Activated CD4-positive, CD25-positive, alpha-beta regulatory T cell treated with anti-CD3 and anti-CD28 coated beads, Interleukin-2, amount 50 U/mL, for 24 hours (primary cell): ENCODE results near the gene SIGLECL1.

Experiments used
- ATAC-seq, 2 donors: fragments of 150-1000 bp; cut with Tn5 transposase; one replicate each; pipeline ENCODE4 v1.10.0; 2021; ENCODE audit warnings: mild to moderate bottlenecking in 1 of 2, moderate library complexity in 1 of 2

SIGLECL1 gene

GRCh38 chr19:51253088-51253806 is 2.4 kb downstream of the SIGLECL1 start:
- ATAC-seq = peak; percentile 40 to 46

- peak; percentile 59 to 69 for ATAC-seq
These were observed 5.3 kb downstream of the SIGLECL1 start for GRCh38 chr19:51256155-51256625.

DNA sequence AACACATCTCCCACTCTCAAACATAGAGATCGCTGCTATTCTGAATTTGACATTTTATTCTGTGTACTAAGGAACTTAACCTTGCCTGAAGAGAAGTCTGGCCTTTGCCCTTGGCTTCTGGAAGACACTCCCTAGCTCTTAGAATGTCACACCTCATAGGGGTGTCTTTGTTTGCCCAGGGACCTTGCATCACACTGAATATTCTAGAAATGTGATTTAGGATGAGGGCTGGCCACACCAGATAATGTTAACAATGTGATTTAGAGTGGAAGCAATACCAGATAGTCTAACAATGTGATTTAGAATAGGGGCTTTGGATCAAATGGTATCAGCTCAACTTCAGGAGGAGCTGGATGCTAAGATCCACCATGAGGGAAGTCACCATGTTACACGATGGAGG is 6.6 kb downstream of the SIGLECL1 start:
- no peak for ATAC-seq

DNA sequence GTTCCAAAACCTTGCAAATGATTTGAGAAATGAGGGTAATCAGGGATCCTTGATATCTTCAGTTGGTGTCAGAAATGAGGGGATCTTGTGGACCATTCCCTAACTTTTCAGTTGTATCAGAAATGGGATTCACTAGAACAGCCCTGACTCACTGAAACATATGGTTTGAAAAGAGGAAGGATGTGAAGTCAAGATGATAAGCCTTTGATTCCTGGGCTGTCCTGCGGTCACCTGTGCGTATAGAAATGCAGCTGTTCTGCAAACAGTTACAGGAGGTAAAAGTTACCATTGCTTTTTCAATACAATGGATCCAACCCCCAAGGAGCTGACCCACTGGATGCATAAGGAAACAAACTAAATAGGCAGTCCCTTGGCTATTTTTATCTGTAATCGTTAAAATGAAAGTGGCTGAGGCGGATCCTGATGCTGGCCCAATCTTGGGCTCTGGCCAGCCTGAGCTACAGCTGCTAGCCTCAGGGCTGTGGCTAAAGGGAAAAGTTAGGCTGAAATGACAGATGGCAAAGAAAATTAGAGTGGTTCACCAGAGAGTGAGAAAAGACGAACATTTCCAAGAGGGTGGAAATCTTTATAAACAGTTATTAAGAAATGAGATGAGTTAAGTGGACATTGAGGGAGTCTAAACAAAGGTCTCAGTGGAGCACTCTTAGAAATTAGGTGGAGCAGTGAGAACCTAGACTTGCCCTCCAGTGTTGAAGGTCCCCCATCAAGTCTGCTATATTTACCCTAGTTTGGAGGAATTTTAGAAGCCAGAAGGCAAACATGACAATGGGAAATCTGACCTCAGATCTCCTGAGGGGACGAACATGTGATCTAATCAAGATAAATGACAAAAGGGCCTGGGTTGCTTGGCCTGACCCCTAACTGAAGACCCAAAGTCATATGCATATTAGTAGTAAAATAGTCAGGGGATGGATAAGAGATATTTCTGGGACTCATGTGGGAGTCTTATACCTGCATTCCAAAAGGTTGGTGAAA is 7.6 kb downstream of the SIGLECL1 start:
- ATAC-seq = no peak

GRCh38 chr19:51259348-51260245 is 8.7 kb downstream of the SIGLECL1 start:
- no peak for ATAC-seq

- ATAC-seq = no peak
These were observed 12.9 kb downstream of the SIGLECL1 start for GRCh38 chr19:51263808-51264207.

GRCh38 chr19:51271067-51271466 is 20.2 kb downstream of the SIGLECL1 start:
- ATAC-seq = no peak

DNA sequence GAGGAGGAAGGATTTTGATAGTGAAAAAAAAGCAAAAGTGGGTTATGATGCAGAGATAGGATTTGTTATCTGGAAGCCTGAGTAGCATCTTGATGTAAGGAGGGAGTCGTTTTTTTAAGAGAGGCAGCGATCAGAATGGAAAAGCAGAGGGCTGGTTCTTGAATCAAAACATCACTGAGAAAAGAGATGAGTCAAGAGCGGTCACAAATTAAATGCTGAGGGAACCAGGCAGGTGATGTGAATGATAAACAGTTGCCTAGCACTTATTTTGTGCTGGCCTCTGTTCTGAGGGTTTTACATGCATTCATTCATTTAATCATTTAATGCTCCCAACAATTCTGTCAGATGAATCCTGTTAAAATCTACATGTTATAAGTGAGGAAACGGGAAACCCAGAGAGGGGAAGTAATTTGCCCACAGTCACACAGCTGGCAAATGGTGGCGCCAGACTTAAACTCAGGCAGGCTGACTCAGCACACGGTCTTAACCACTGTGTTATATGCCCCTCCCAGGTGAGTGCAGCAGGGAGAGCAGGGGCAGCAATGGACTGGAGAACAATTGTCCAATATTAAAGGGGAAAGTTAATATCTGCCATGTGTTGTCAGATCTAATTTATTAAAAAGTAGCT is 21.4 kb downstream of the SIGLECL1 start:
- ATAC-seq = peak in 1 of 2 donors; percentile 56

DNA sequence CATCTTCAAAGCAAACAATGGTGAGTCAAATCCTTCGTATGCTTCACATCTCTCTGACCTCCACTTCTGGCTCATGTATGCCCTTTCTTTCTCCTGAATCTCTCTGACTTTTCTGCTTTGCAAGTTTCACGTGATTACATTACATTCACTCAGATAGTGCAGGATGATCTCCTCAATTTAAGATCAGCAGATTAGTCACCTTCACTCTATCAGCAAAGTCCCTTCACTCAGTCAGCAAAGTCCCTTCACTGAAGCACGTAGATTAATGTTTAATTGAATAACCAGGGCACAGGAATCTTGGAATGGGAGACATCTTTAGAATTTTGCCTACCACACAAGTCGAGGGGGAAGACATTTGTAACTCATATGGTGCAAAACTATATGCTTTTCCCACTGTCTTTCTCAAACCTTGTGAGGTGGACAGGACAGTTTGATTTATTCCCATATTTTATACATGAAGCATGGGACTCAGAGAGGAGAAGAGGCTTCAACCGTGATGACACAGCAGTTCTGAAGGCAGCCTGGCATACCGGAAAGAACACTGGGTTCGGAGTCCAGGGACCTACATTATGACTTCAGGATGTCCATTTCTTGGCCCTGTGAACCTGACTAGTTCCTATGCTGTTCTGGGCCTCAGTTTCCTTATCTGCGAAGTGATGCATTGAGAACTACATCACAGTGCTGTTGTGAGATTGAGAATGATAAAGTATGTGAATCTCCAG is 23.3 kb downstream of the SIGLECL1 start:
- ATAC-seq = no peak

DNA sequence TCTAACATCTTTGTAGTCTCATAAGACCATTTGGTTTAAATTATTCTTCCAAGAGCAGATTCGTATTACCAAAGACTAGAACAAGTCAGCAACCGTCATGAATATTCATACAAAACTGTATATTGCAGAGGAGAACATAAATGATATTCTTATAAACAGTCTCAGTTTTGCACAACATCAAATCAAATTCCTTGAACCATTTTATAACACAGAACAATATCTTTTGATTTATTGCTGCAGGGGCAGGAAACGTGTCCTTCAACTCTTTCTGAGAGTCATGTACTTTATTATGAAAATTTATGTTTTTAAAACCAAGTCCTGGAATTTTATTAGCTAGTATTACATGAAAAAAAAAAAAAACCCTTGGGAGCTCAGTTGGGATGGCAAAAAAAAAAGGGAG is 26.2 kb downstream of the SIGLECL1 start:
- ATAC-seq = no peak

DNA sequence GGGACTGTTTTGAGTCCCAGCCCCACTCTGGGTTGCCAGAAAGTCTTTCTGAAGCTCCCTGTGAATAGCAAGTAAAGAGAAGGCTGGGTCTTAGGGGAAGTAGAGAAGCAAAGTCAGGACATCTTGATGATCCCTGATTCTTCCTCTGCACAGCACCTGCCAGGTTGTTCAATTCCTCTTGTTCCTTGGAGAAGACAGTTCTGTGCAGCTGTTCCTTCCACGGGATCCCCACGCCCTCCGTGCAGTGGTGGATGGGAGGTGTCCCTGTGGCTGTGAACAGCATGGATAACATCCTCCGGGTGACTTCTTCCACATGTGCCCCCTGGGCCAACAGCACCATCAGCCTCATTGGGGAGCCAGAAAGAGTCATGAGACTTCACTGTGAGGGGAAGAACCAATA is 31.5 kb downstream of the SIGLECL1 start:
- ATAC-seq = no peak

- no peak for ATAC-seq
These were observed 34.8 kb downstream of the SIGLECL1 start for GRCh38 chr19:51285682-51286081.

DNA sequence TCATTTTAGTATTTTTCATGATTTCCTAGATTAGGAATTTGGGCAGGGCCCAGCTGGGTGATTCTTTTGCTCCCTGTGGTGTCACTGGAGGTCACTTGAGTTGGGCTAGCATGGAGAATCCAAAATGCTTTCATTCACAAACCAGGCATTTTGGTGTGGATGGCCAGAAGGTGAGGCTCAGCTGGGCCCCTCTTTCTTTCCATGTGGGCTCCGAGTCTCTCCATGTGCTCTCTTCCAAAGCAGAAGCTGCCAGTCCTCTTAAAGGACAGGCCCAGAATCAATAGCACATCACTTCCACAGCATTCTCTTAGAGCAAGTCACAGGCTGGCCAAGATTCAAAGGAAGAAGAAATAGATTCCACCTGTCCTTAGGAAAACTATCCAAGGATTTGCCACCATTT is 38.8 kb downstream of the SIGLECL1 start:
- no peak for ATAC-seq

- ATAC-seq = no peak
These were observed 42.1 kb downstream of the SIGLECL1 start for GRCh38 chr19:51292971-51293370.

DNA sequence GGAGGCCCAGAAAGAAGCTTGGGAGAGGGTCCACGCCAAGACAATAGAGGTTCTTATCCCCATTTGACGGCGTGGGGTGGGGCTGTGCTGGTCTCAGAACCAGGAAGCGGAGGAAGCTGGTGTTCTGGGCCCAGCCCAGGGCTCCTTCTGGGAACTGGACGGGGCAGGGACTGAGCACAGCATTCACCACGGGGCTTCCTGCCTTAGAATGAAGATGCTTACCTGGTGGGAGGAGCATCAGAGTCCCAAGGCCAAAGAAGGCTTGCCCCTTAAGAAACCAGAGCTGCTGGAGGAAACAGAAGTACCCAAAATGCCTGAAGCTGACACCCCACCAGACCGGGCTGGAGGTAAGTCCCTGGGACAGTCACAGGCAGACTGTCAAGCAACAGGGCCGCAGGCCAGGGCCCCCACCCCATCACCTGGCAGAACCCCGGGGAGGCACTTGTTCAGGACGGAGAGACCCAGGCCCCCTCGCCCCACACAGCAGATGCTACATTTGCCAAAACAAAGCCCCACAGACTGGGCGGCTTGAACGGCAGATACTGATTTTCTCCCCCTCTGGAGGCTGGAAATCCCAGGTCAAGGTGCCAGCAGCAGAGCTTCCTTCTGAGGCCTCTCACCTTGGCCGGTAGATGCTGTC is 42.8 kb downstream of the SIGLECL1 start:
- no peak for ATAC-seq

DNA sequence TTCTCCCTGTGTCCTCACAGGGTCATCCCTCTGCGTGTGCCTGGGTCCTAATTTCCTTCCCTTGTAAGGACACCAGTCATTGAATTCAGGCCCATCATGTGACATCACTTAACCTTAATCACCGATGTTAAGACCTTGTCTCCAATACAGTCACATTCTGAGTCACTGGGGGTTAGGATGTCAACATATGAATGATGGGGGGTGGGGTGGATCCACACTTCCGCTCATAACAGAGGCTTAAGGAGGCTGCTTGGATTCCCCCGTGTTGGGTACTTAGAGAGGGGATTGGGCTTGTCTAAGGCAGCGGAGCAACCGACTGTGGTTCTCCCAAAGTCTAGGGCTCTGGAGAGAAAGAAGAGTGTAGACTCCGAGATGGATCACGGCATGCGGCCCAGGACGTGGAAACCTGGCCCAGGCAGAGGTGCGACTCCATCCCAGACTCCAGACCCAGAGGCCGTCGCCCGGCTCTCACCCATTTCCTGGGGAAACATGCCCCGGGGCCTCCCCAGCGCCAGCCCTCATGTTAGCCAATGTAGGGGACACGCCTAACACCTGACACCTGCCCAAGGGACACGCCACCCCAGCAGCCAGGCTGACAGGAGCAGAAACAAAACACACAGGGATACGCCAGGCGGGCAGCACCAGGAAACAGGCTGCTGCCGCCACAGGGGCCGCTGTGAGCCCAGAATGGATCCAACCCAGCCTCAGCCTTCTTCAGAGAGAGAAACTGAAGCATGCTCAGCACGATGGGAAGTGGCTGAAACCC is 43.5 kb downstream of the SIGLECL1 start:
- ATAC-seq = no peak

- no peak for ATAC-seq
These were observed 44.1 kb downstream of the SIGLECL1 start for GRCh38 chr19:51294977-51295375.

DNA sequence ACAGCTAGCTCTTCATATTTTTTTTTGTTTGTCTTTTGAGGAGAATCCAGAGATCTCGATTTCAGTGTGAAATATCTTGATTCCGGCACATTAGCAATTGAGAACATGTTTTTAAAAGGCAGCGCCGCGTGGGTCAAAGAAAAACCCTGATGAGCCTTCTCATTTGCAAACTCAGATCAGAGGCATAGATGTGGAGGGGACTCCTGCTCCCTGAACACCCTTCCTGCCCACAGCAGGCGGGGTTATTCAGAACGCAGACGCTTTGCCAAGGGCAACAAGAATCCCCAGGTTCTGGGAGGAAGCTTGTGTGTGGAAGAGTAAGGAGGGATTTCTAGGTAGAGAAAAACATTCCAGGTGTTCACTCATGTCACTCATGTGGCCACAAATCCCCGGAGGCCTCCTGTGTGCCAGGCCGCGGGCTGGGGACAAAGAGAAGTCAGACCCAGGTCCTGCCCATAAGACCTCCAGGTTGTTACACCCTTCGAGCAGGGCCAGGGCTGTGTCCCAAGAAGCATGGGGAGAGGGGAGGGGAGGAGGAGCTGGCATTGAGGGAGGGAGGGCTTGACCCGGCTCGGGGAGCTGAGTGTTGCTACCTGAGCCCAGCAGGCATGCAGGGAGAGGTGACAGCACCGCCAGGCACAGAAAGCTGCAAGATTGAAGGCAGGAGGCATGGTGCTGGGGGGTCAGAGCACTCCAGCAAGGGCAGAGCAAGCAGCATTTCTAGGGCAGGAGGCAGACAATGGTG is 44.7 kb downstream of the SIGLECL1 start:
- ATAC-seq = no peak

DNA sequence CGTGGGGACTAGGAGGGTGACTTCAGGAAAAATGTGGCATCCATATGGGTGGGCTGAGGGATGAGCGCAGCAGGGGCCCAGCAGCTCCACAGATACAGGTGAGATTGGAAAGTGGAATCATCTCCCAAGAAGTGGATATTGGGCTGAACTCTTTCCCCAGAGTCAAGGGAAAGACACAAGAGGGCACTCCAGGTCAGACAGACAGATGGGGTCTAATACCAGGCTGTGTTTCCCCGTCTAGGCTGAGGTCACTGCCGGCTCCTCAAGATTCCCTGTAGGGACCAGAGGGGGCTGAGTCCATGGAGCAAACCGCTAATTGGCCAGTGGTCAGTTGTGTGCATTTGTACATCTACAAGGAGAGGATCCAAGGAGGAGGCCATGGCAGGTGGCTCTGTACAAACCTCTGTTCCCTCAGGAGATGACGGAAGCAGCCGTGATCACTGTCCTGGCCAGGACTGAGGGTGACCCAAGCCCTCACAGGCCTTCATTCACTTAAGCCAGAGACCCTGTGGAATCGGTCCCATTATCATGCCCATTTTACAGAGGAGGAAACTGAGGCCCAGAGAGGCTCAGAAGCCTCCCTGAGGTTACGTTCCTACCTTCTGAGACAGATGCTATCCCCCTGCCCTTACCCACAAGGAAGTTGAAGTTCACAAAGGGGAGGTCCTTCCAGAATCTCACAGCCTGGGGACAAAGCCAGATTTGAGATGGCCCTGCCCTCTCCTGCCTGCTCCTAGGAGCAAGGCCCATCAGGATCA is 45.6 kb downstream of the SIGLECL1 start:
- ATAC-seq = no peak
